ENCODE data around the gene DEUP1. TPM values are rescaled to one million over a fixed set of nuclear protein-coding genes. Genes with fewer than 3 reads are reported as not detected.

The DEUP1 gene
- total and polyA plus RNA-seq, 4 donors, result 0.09 to 0.19 TPM; not detected in 2

- H3K9ac ChIP-seq (ENCODE audit: low read depth in 1 of 2, low read length in 2 of 2), result no peak overlapping the region
- no peak for DNase-seq (ENCODE audit: low spot score)
- H3K4me3 ChIP-seq (ENCODE audit: low read depth in 1 of 3, low read length in 3 of 3), result no peak overlapping the region
- H3K4me1 ChIP-seq (ENCODE audit: control insufficient read depth in 4 of 4, insufficient read depth in 4 of 4, low read length in 3 of 4), result no peaks in the 10 kb centered on the region
- H3K27me3 ChIP-seq (ENCODE audit: control insufficient read depth in 4 of 4, insufficient read depth in 4 of 4, low read length in 3 of 4), result no peaks in the 10 kb centered on the region
- TF ChIP-seq RAD21 (IDR thresholded peaks at IDR 0.05), result no peak
- TF ChIP-seq, protein P1, sequence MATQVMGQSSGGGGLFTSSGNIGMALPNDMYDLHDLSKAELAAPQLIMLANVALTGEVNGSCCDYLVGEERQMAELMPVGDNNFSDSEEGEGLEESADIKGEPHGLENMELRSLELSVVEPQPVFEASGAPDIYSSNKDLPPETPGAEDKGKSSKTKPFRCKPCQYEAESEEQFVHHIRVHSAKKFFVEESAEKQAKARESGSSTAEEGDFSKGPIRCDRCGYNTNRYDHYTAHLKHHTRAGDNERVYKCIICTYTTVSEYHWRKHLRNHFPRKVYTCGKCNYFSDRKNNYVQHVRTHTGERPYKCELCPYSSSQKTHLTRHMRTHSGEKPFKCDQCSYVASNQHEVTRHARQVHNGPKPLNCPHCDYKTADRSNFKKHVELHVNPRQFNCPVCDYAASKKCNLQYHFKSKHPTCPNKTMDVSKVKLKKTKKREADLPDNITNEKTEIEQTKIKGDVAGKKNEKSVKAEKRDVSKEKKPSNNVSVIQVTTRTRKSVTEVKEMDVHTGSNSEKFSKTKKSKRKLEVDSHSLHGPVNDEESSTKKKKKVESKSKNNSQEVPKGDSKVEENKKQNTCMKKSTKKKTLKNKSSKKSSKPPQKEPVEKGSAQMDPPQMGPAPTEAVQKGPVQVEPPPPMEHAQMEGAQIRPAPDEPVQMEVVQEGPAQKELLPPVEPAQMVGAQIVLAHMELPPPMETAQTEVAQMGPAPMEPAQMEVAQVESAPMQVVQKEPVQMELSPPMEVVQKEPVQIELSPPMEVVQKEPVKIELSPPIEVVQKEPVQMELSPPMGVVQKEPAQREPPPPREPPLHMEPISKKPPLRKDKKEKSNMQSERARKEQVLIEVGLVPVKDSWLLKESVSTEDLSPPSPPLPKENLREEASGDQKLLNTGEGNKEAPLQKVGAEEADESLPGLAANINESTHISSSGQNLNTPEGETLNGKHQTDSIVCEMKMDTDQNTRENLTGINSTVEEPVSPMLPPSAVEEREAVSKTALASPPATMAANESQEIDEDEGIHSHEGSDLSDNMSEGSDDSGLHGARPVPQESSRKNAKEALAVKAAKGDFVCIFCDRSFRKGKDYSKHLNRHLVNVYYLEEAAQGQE (IDR thresholded peaks at IDR 0.05), result no peak
- no peak for TF ChIP-seq ATF3 (IDR thresholded peaks at IDR 0.05)
- no peak for TF ChIP-seq SP1 (IDR thresholded peaks at IDR 0.05)
- TF ChIP-seq HNF4G (IDR thresholded peaks at IDR 0.05), result no peak
- TF ChIP-seq, protein P2, sequence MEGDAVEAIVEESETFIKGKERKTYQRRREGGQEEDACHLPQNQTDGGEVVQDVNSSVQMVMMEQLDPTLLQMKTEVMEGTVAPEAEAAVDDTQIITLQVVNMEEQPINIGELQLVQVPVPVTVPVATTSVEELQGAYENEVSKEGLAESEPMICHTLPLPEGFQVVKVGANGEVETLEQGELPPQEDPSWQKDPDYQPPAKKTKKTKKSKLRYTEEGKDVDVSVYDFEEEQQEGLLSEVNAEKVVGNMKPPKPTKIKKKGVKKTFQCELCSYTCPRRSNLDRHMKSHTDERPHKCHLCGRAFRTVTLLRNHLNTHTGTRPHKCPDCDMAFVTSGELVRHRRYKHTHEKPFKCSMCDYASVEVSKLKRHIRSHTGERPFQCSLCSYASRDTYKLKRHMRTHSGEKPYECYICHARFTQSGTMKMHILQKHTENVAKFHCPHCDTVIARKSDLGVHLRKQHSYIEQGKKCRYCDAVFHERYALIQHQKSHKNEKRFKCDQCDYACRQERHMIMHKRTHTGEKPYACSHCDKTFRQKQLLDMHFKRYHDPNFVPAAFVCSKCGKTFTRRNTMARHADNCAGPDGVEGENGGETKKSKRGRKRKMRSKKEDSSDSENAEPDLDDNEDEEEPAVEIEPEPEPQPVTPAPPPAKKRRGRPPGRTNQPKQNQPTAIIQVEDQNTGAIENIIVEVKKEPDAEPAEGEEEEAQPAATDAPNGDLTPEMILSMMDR (IDR thresholded peaks at IDR 0.05; ENCODE audit: low read depth, low read length, missing input control), result no peak
- TF ChIP-seq FOXA2 (IDR thresholded peaks at IDR 0.05), result no peak
- TF ChIP-seq ZBTB33 (IDR thresholded peaks at IDR 0.05), result no peak
- TF ChIP-seq, protein P3, sequence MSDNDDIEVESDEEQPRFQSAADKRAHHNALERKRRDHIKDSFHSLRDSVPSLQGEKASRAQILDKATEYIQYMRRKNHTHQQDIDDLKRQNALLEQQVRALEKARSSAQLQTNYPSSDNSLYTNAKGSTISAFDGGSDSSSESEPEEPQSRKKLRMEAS (IDR thresholded peaks at IDR 0.05), result no peak
- no peak for TF ChIP-seq FOXA1 (IDR thresholded peaks at IDR 0.05)
- no peak for TF ChIP-seq GABPA (IDR thresholded peaks at IDR 0.05 in 1 of 2, conservative IDR thresholded peaks at IDR 0.05 in 1 of 2)
- no peak for TF ChIP-seq HNF4A (conservative IDR thresholded peaks at IDR 0.05)
- no peak for TF ChIP-seq JUND (IDR thresholded peaks at IDR 0.05)
- no peak for TF ChIP-seq TAF1 (conservative IDR thresholded peaks at IDR 0.05)
- no peak for TF ChIP-seq EGR1 (IDR thresholded peaks at IDR 0.05; ENCODE audit: low read depth in 2 of 2)
- no peak for TF ChIP-seq NR2F2 (IDR thresholded peaks at IDR 0.05)
- peaks cover 2 to 6% (median 4%) of the 10 kb centered on the region in 4 donors for H3K9me3 ChIP-seq (ENCODE audit: control insufficient read depth in 4 of 4, low read length in 3 of 4)
- no peak overlapping the region for H3K27ac ChIP-seq (ENCODE audit: low read depth in 1 of 2, low read length in 2 of 2)
- peaks cover 0 to 2% (median 0%) of the 10 kb centered on the region in 4 donors for H3K36me3 ChIP-seq (ENCODE audit: control insufficient read depth in 4 of 4, insufficient read depth in 3 of 4, low read depth in 1 of 4, low read length in 3 of 4)
- 92% methylated on average over 2 of the region's 2 CpGs for WGBS
Observed at GRCh38 chr11:93322207-93322606, 8.3 kb upstream of the DEUP1 start.

- no peaks in the 10 kb centered on the region for H3K27me3 ChIP-seq (ENCODE audit: control insufficient read depth in 4 of 4, insufficient read depth in 4 of 4, low read length in 3 of 4)
- WGBS, result 91% methylated on average over 1 of the region's 1 CpG
- peaks cover 0 to 2% (median 0%) of the 10 kb centered on the region in 4 donors for H3K36me3 ChIP-seq (ENCODE audit: control insufficient read depth in 4 of 4, insufficient read depth in 3 of 4, low read depth in 1 of 4, low read length in 3 of 4)
- no peak overlapping the region for H3K27ac ChIP-seq (ENCODE audit: low read depth in 1 of 2, low read length in 2 of 2)
- DNase-seq (ENCODE audit: low spot score), result no peak
- H3K4me1 ChIP-seq (ENCODE audit: control insufficient read depth in 4 of 4, insufficient read depth in 4 of 4, low read length in 3 of 4), result no peaks in the 10 kb centered on the region
- peaks cover 1 to 6% (median 2%) of the 10 kb centered on the region in 4 donors for H3K9me3 ChIP-seq (ENCODE audit: control insufficient read depth in 4 of 4, low read length in 3 of 4)
- H3K4me3 ChIP-seq (ENCODE audit: low read depth in 1 of 3, low read length in 3 of 3), result no peak overlapping the region
- H3K9ac ChIP-seq (ENCODE audit: low read depth in 1 of 2, low read length in 2 of 2), result no peak overlapping the region
- TF ChIP-seq, protein P3 (IDR thresholded peaks at IDR 0.05), result no peak
- TF ChIP-seq, protein P2 (IDR thresholded peaks at IDR 0.05; ENCODE audit: low read depth, low read length, missing input control), result no peak
- no peak for TF ChIP-seq JUND (IDR thresholded peaks at IDR 0.05)
- TF ChIP-seq ZBTB33 (IDR thresholded peaks at IDR 0.05), result no peak
- TF ChIP-seq FOXA1 (IDR thresholded peaks at IDR 0.05), result no peak
Observed at GRCh38 chr11:93323747-93324146, 6.8 kb upstream of the DEUP1 start.

Data from liver (tissue), 9 donors.